Stomach smooth muscle (tissue), 2 donors: Measurements from ENCODE around the gene ACTR5.

Source experiments
- H3K27ac ChIP-seq: one replicate; pipeline ENCODE4 v1.7.0; 2013; ENCODE audit warnings: mild to moderate bottlenecking, low read length, inconsistent platforms
- H3K27me3 ChIP-seq, 2 donors: one replicate each; pipeline ENCODE4 v1.7.0; 2013; ENCODE audit warnings: low read length in 2 of 2; ENCODE audit not compliant: insufficient read depth in 2 of 2, control insufficient read depth in 1 of 2
- H3K36me3 ChIP-seq, 2 donors: one replicate each; pipeline ENCODE4 v1.7.0; 2013; ENCODE audit warnings: low read length in 2 of 2; ENCODE audit not compliant: control insufficient read depth in 2 of 2, insufficient read depth in 2 of 2
- H3K4me1 ChIP-seq: one replicate; pipeline ENCODE4 v1.7.0; 2013; ENCODE audit warnings: low read length; ENCODE audit not compliant: control insufficient read depth, insufficient read depth
- H3K4me3 ChIP-seq, 2 donors: one replicate each; pipeline ENCODE4 v1.7.0; 2013; ENCODE audit warnings: low read length in 2 of 2
- H3K9ac ChIP-seq, 2 donors: one replicate each; pipeline ENCODE4 v1.7.0; 2013; ENCODE audit warnings: low read length in 2 of 2, mild to moderate bottlenecking in 1 of 2
- H3K9me3 ChIP-seq, 2 donors: one replicate each; pipeline ENCODE4 v1.7.0; 2013; ENCODE audit warnings: low read length in 2 of 2; ENCODE audit not compliant: control insufficient read depth in 2 of 2
- donor health status: healthy.
- donor health status: Pancreatic carcinoma.

ACTR5 gene

GRCh38 chr20:38728911-38729642, 19.2 kb upstream of the ACTR5 start:
- peaks cover 93 to 97% of the 10 kb centered on the region in 2 donors for H3K27me3 ChIP-seq
- no peak overlapping the region for H3K4me3 ChIP-seq
- H3K36me3 ChIP-seq: no peaks in the 10 kb centered on the region
- no peaks in the 10 kb centered on the region for H3K9me3 ChIP-seq
- H3K4me1 ChIP-seq: peaks cover 22% of the 10 kb centered on the region
- H3K27ac ChIP-seq: no peak overlapping the region
- H3K9ac ChIP-seq: no peak overlapping the region

- Histone ChIP-seq H3K4me3 (no peak overlapping the region), H3K4me1 (peaks cover 18% of the 10 kb centered on the region), H3K27me3 (peaks cover 90 to 92% of the 10 kb centered on the region in 2 donors), H3K36me3 (no peaks in the 10 kb centered on the region), H3K9me3 (no peaks in the 10 kb centered on the region), H3K27ac (no peak overlapping the region), H3K9ac (no peak overlapping the region)
Observed at GRCh38 chr20:38729767-38730166, 18.5 kb upstream of the ACTR5 start.

GRCh38 chr20:38730167-38730988, 17.9 kb upstream of the ACTR5 start:
- peaks cover 14% of the 10 kb centered on the region for H3K4me1 ChIP-seq

GRCh38 chr20:38730989-38731737, 17.1 kb upstream of the ACTR5 start:
- no peak overlapping the region for H3K27ac ChIP-seq
- peak overlapping the region; percentile 42 to 71 for H3K4me3 ChIP-seq
- H3K27me3 ChIP-seq: peaks cover 78 to 82% of the 10 kb centered on the region in 2 donors
- no peak overlapping the region for H3K9ac ChIP-seq
- H3K4me1 ChIP-seq: peaks cover 11% of the 10 kb centered on the region
- H3K9me3 ChIP-seq: no peaks in the 10 kb centered on the region
- H3K36me3 ChIP-seq: no peaks in the 10 kb centered on the region

More at GRCh38 chr20:38730167-38730988, 17.9 kb upstream of the ACTR5 start:
- Histone ChIP-seq H3K9me3 (no peaks in the 10 kb centered on the region), H3K9ac (no peak overlapping the region), H3K4me3 (peak overlapping the region; percentile 42 to 71), H3K27me3 (peaks cover 85 to 86% of the 10 kb centered on the region in 2 donors), H3K36me3 (no peaks in the 10 kb centered on the region), H3K27ac (no peak overlapping the region)

- H3K4me3 ChIP-seq: peak overlapping the region in 1 of 2 donors; percentile 42
Observed at GRCh38 chr20:38731738-38732113, 16.5 kb upstream of the ACTR5 start.

GRCh38 chr20:38732981-38733380, 15.3 kb upstream of the ACTR5 start:
- no peak overlapping the region for H3K4me3 ChIP-seq
- no peaks in the 10 kb centered on the region for H3K36me3 ChIP-seq
- H3K9me3 ChIP-seq: no peaks in the 10 kb centered on the region
- no peak overlapping the region for H3K27ac ChIP-seq
- no peak overlapping the region for H3K9ac ChIP-seq
- peaks cover 11% of the 10 kb centered on the region for H3K4me1 ChIP-seq
- peaks cover 60 to 64% of the 10 kb centered on the region in 2 donors for H3K27me3 ChIP-seq

More at GRCh38 chr20:38731738-38732113, 16.5 kb upstream of the ACTR5 start:
- peaks cover 11% of the 10 kb centered on the region for H3K4me1 ChIP-seq
- no peaks in the 10 kb centered on the region for H3K9me3 ChIP-seq
- H3K9ac ChIP-seq: no peak overlapping the region
- no peaks in the 10 kb centered on the region for H3K36me3 ChIP-seq
- peaks cover 72 to 77% of the 10 kb centered on the region in 2 donors for H3K27me3 ChIP-seq
- no peak overlapping the region for H3K27ac ChIP-seq

GRCh38 chr20:38735172-38735571, 13.1 kb upstream of the ACTR5 start:
- Histone ChIP-seq H3K27me3 (peaks cover 39 to 45% of the 10 kb centered on the region in 2 donors), H3K4me3 (no peak overlapping the region), H3K9me3 (no peaks in the 10 kb centered on the region), H3K36me3 (no peaks in the 10 kb centered on the region), H3K27ac (no peak overlapping the region), H3K9ac (no peak overlapping the region), H3K4me1 (peaks cover 9% of the 10 kb centered on the region)

GRCh38 chr20:38737887-38738286, 10.4 kb upstream of the ACTR5 start:
- Histone ChIP-seq H3K9ac (no peak overlapping the region), H3K4me1 (no peaks in the 10 kb centered on the region), H3K36me3 (no peaks in the 10 kb centered on the region), H3K27ac (no peak overlapping the region), H3K4me3 (no peak overlapping the region), H3K27me3 (peaks cover 25 to 35% of the 10 kb centered on the region in 2 donors), H3K9me3 (no peaks in the 10 kb centered on the region)

GRCh38 chr20:38745757-38746156, 2.5 kb upstream of the ACTR5 start:
- Histone ChIP-seq H3K4me1 (peaks cover 15% of the 10 kb centered on the region), H3K4me3 (no peak overlapping the region), H3K27me3 (peaks cover 7 to 16% of the 10 kb centered on the region in 2 donors), H3K27ac (no peak overlapping the region), H3K9ac (no peak overlapping the region), H3K9me3 (no peaks in the 10 kb centered on the region), H3K36me3 (no peaks in the 10 kb centered on the region)

- Histone ChIP-seq H3K9me3 (no peaks in the 10 kb centered on the region), H3K9ac (peak overlapping the region; percentile 71 to 89), H3K27me3 (peaks cover 0 to 3% of the 10 kb centered on the region in 2 donors), H3K27ac (peak overlapping the region; percentile 73), H3K4me3 (peak overlapping the region; percentile 92 to 93), H3K36me3 (peaks cover under 1 to 5% of the 10 kb centered on the region in 2 donors), H3K4me1 (peaks cover 15% of the 10 kb centered on the region)
Observed at GRCh38 chr20:38747495-38748096, 664 bp upstream of the ACTR5 start.
